ENCODE measurements around the gene STON2. TPM values are rescaled to one million over a fixed set of nuclear protein-coding genes. Genes with fewer than 3 reads are reported as not detected.

STON2 gene
- total and polyA plus RNA-seq, 8 donors, result 8.4 to 46.7 (median 12.3) TPM

- H3K9me3 ChIP-seq, result no peaks in the 10 kb centered on the region
- ATAC-seq (no peak), DNase-seq (no peak)
- H3K27ac ChIP-seq, result no peak overlapping the region
- intact Hi-C loops (cut with DNase I), result no loop called here
- TF ChIP-seq CTCF (IDR thresholded peaks at IDR 0.05), result no peak
- no peaks in the 10 kb centered on the region for H3K27me3 ChIP-seq
- peaks cover 0 to 4% of the 10 kb centered on the region in 2 donors for H3K4me1 ChIP-seq
- no peaks in the 10 kb centered on the region for H3K36me3 ChIP-seq
- H3K4me3 ChIP-seq, result no peak overlapping the region
These were observed 80.8 kb downstream of the STON2 start for GRCh38 chr14:81319314-81319713.

- Histone ChIP-seq H3K36me3 (no peaks in the 10 kb centered on the region), H3K4me1 (peaks cover 10 to 20% of the 10 kb centered on the region in 2 donors), H3K9me3 (no peaks in the 10 kb centered on the region), H3K4me3 (no peak overlapping the region), H3K27ac (no peak overlapping the region), H3K27me3 (no peaks in the 10 kb centered on the region)
- DNase-seq, result no peak
- intact Hi-C loops (cut with DNase I), result no loop called here
- ATAC-seq, result no peak
- TF ChIP-seq CTCF (IDR thresholded peaks at IDR 0.05), result no peak
These were observed 84.8 kb downstream of the STON2 start for GRCh38 chr14:81315341-81315740.

GRCh38 chr14:81314443-81315175 lies 85.5 kb downstream of the STON2 start:
- Histone ChIP-seq H3K27ac (no peak overlapping the region), H3K27me3 (no peaks in the 10 kb centered on the region), H3K4me3 (no peak overlapping the region), H3K36me3 (no peaks in the 10 kb centered on the region), H3K9me3 (no peaks in the 10 kb centered on the region), H3K4me1 (peaks cover 10 to 20% of the 10 kb centered on the region in 2 donors)
- no peak for ATAC-seq
- no peak for TF ChIP-seq CTCF (IDR thresholded peaks at IDR 0.05)
- no peak for DNase-seq
- intact Hi-C loops (cut with DNase I), result no loop called here

GRCh38 chr14:81313775-81314429 lies 86.2 kb downstream of the STON2 start:
- no peaks in the 10 kb centered on the region for H3K9me3 ChIP-seq
- intact Hi-C loops (cut with DNase I), result no loop called here
- peaks cover 10 to 20% of the 10 kb centered on the region in 2 donors for H3K4me1 ChIP-seq
- no peak overlapping the region for H3K27ac ChIP-seq
- TF ChIP-seq CTCF (IDR thresholded peaks at IDR 0.05), result no peak
- DNase-seq (no peak), ATAC-seq (peak; percentile 49)
- no peaks in the 10 kb centered on the region for H3K36me3 ChIP-seq
- no peak overlapping the region for H3K4me3 ChIP-seq
- no peaks in the 10 kb centered on the region for H3K27me3 ChIP-seq

- ATAC-seq (no peak), DNase-seq (no peak)
- H3K27me3 ChIP-seq, result no peaks in the 10 kb centered on the region
- no peaks in the 10 kb centered on the region for H3K36me3 ChIP-seq
- no peaks in the 10 kb centered on the region for H3K9me3 ChIP-seq
- TF ChIP-seq CTCF (IDR thresholded peaks at IDR 0.05), result no peak
- H3K4me1 ChIP-seq, result peaks cover 10 to 20% of the 10 kb centered on the region in 2 donors
- intact Hi-C loops (cut with DNase I), result no loop called here
- no peak overlapping the region for H3K4me3 ChIP-seq
- no peak overlapping the region for H3K27ac ChIP-seq
These were observed 86.9 kb downstream of the STON2 start for GRCh38 chr14:81313200-81313599.
